Renal pelvis (tissue), 12 donors: ENCODE data around the gene POTEH. TPM values are rescaled to one million over a fixed set of nuclear protein-coding genes. Genes with fewer than 3 reads are reported as not detected.
"Not testable (repeated sequence)": the region's sequence is repeated elsewhere in the genome, so short reads cannot be mapped to it uniquely, and the experiment has no call there.

ENCODE experiments used
- DNase-seq: peaks from one replicate; pipeline ENCODE4 v3.0.0-alpha.2; 2013
- long read RNA-seq, 16 experiments: transcript quantifications; one replicate each; lab custom pipeline, GENCODE V29; 2026
- polyA plus RNA-seq, 3 donors: library from polyadenylated mRNA; unstranded; fragments of 120-200 nt; gene quantifications; one replicate each; pipeline ENCODE4 v1.2.1, GENCODE V29; 2013; ENCODE audit not compliant: insufficient read length in 3 of 3

POTEH gene
- polyA plus RNA-seq: not detected
- long read RNA-seq, donor 1: 0 reads
- long read RNA-seq, donor 2: 0 reads
- long read RNA-seq, donor 3: 0 reads
- long read RNA-seq, donor 4: 0 reads
- long read RNA-seq, donor 5: 0 reads
- long read RNA-seq, donor 6: 0 reads
- long read RNA-seq, donor 7: 0 reads
- long read RNA-seq, donor 8: 0 reads
- long read RNA-seq, donor 9: 0 reads
- long read RNA-seq, donor 10: 0 reads
- long read RNA-seq, donor 11: 0 reads
- long read RNA-seq, donor 12: 0 reads
- long read RNA-seq, donor 13: 0 reads
- long read RNA-seq, donor 14: 0 reads
- long read RNA-seq, donor 15: 0 reads
- long read RNA-seq, donor 16: 0 reads

DNA sequence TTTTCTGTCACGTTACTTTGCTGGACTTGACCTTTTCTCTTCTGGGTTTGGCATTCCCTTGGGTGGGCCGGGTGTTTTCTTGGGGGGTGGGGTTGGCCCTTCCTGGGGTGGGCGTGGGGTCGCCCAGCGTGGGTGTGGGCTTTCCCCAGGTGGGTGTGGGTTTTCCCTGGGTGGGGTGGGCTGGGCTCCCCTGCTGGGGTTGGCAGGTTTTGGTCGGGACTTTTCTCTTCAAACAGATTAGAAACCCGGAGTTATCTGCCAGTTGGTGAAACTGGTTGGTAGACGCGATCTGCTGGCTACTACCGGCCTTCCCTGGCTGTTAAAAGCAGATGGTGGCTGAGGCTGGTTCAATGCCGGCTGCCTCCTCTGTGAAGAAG lies at the start of gene POTEH:
TSS of gene POTEH (plus strand) at position 278 of the 377 bp plus-strand sequence. CDS start at position 330, 52 bp downstream.
- DNase-seq: not testable (repeated sequence)

DNA sequence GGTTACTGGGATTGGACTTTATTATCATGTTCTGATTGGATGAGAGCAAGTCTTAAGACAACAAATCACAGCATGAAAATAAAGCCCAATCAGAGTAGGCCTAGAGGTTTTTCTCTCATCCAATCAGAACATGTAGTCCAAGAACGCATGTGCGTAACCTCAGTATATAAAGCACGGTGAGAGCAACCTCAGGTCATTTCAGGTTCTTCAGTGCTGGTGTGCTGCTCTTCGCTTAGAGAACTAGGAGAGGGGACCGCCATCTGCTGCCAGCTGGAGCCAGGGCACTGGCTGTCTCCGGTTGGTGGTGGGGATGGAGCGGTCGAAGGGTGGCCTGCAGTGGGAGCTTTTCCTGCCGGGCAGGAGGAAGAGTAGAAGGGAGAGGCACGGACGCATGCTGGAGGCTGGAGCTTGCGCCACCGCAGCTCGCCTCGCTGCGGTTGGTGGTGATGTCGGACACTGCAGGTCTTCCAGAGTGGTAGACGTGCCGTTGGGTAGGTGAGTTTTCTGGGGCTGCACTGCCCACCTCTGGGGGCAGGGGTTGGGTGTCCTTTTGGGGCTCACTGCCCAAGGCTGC lies 47.5 kb upstream of the POTEH start:
- DNase-seq: not testable (repeated sequence)

DNA sequence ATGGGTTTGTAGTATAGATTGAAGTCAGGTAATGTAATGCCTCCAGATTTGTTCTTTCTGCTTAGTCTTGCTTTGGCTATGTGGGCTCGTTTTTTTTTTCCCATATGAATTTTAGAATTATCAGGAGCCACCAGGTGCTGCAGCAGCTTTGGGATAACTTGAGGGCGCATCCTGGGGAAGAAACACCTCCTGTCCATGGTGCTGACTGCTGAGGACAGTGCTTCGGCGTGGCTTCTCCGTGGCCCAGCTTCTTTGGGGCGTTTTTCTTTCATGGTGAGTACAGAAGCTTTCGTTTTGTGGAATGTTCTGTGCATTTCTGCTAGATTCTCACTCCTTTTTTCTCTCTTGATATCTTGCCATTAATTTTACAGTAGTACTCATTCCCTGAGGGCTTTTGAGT lies 37.9 kb upstream of the POTEH start:
- DNase-seq: not testable (repeated sequence)

DNA sequence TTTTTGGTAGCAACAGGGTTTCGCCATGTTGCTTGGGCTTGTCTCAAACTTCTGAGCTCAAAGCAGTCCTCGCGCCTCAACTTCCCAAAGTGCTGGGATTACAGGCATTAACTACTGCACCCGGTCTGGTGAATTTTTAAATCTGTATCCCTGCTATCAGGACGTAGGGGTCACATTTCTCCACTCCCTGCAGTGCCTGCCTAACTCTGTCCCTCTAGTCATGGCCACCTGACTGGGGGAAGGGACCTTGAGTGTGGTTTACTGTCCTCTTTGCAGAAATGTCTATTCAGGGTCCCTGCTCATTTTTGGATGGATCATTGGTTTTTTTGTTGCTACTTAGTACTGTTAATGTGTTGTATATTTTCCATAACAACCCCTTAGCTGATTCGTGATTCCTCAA lies 37.1 kb upstream of the POTEH start:
- DNase-seq: not testable (repeated sequence)

DNA sequence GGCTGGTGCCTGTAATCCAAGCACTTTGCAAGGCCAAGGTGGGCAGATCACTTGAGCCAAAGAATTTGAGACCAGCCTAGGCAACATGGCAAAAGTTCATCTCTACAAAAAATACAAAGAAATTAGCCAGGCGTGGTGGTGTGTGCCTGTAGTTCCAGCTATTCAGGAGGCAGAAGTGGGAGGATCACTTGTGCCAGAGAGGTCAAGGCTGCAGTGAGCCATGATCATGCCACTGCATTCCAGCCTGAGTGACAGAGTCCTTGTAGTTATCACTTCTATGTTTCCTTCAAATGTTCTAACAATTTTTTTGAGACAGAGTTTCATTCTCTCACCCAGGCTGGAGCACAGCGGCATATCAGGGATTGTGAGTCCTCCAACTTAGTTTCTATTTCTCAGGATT lies 36.6 kb upstream of the POTEH start:
- DNase-seq: not testable (repeated sequence)

DNA sequence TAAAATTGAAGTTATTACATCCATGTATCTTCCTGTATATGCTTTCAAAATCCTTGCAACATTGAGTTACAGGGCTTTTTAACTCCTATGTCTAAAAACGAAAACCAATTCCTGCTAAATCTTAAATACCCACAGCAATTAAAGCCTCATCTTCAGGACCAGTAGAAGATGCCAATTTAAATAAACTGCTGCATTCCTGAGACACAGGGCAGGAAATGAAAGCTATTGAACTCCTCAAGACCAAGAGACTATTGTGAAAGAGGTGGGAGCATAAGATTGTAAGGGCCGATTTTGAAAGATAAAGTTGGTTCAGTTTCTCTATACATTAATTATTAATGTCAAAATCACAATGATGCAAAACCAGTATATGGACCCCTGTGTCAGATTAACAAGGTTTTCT lies 28.7 kb upstream of the POTEH start:
- not testable (repeated sequence) for DNase-seq

DNA sequence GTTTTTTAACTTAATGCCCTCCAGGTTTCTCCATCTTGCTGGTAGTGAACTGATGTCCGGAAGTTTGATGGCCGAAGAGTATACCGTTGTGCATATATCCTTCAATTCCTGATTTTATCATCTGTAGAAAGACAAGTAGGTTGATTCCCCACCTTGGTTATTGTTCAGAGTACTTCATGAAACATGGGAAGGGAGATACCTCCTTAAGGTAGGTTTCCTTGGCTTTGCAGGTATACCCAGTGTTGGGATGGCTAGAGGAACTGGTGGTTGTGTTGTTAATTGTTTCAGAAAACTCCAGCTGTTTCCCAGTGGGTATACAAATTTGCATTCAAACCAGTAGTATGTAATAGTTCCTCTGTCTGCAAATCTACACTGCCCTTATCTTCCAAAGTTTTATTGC lies 25.1 kb upstream of the POTEH start:
- not testable (repeated sequence) for DNase-seq

DNA sequence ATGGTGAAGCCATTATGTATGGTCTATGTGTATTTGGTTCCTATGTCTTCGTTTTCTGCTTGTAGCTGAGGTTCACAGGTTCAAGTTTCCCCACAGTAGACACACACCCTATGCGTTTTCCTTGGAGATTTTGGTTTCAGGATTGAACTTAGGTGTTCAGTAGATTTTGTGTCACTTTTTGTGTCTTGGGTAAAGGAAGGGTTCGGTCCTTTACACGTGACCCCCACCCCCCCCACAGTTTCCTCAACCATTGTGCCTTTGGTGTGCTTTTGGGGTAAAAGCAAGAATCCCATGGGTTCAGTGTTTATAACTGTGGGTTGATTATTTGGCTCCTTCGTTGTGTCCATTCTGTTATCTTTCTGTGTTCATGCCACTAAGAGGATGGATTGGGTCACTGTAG lies 24.3 kb upstream of the POTEH start:
- DNase-seq: not testable (repeated sequence)

DNA sequence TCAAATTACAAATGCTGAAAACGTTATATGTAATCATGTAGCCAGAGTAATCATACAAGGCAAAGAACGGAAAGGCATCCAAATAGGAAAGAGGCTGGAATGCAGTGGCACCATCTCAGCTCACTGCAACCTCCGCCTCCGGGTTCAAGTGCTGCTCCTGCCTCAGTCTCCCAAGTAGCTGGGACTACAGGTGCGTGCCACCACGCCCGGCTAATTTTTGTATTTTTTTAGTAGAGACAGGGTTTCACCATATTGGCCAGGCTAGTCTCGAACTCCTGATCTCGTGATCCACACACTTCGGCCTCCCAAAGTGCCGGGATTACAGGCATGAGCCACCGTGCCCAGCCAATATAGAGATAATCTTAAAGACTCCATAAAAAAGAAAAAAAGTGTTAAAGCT lies 20.4 kb upstream of the POTEH start:
- DNase-seq: not testable (repeated sequence)

DNA sequence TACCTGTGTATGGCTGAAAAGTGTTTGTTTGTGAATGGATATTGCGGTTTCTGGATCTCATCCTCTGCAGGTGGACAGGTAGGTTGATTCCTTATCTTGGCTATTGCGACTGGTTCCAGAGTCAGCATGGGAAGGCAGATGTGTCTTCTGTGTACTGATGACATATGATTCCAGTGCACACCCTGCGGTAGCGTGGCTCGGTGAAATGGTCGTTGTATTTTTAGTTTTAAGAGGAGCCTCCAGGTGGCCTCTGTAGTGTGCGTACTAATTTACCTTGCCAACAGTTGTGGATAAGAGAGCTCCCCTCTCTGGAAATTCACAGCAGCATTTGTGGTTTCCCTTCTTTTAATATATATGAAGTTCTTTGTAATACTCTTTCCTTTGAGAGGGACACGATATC lies 10.1 kb upstream of the POTEH start:
- DNase-seq: not testable (repeated sequence)

DNA sequence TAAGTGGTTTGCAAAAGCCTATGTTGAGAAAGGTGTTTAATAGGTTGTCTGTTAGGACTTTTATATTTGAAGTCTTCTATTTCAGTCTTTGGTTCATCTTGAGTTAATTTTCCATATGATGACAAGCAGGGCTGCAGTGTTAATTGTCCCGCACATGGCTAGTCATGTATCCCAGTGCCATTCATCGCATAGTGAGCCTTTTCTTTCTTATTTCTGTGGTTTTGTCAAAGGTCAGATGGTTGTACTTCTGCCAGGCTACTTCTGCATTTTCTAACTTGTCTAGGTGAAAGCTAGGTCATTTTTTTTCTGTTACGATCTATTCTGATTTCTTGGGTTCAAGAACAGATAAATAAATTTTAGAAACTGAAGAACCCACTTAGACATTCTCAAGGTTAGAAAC lies 5.7 kb upstream of the POTEH start:
- DNase-seq: not testable (repeated sequence)

DNA sequence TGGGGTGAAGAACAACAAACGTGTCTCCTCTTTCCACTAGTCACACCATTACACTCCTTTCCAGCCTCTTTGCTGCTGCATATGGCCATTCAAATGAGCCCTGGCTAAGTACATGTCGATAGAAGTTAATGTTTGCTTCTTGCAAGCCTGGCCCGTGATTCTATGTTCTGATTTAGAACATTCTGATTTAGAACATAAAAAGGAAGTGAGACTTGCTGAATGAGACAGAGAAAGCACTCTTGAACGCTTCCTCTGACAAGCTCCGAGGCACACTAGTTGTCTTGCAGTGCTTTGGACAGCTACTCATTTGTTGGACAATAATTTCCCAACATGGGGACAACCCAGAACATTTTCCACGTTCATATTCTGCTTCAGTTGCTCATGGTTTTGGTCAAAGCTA lies 5.1 kb upstream of the POTEH start:
- DNase-seq: not testable (repeated sequence)

DNA sequence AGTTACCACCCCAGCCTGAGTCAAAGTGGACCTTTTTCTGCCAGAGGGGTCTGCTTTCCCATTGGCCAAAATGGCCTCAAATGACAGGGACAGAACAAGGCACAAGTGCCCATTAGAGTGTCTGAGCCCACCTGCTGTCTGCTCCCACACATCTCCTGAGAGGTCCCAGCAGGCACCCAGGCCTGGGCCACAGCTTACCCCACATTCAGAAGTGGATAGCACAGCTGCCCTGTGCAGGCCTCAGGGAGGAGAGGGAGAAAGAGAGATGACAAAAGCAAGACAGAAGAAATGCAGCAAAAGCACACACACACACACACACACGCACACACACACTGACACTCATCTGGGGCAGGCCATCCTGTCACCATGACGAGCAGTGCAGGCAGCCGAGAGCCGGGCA lies 4.2 kb upstream of the POTEH start:
- not testable (repeated sequence) for DNase-seq

DNA sequence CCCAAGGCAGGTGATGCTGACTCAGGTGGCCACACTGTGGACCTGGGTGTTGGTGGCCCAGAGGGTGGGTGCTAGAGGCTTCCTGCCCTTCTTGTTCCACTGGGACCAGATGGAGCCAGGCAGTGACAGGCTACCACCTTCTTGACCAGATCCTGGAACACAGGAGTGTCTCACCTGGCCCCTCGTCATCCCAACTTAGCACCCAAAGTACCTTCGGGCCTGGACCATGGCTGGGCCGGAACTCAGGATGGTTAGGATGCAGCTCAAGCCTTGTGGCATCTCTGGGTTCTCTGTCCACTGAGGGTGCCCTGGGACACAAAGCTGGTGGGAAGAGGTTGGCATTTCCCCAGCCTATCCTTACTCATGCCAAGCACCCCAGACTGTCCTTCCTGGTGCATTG lies 2.7 kb upstream of the POTEH start:
- not testable (repeated sequence) for DNase-seq

DNA sequence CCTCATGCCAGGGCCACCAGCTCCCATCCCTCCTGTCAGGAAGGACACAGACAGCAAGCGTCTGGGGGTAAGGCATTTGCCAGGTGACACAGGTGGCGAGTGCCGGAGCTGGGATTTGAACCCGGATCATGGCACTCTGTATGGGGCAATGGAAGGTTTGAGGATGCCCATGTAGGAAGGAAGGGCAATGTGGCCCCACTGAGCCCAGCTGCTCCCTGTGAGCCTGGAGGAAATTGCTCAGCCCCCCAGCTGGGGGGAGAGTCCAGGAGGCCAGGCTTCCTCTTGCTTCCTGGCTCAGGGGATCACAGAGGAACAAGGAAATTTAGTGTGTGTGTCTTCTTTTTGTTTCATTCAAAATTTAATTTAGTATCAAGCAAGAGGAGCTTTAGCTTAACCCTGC lies 2.1 kb upstream of the POTEH start:
- DNase-seq: not testable (repeated sequence)

DNA sequence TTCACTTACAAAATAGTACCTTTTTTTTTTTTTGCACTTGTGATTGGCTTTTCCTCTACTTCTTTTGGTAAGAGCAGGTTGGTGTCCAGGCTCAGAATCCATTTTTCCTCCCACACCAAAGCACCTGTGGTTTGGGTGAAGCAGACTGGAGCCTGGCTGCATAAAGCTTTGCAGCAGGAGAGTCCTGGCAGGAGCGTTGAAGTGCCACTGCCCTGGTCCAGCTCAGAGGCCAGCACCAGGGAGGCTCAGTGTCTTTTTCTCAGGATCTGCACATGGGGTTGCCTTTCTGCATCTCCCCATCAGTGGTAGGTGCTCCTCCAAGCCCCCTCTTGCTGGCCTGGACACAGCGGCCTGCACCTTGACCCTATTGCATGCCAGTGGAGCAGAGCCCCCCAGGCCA lies 1.7 kb upstream of the POTEH start:
- not testable (repeated sequence) for DNase-seq

DNA sequence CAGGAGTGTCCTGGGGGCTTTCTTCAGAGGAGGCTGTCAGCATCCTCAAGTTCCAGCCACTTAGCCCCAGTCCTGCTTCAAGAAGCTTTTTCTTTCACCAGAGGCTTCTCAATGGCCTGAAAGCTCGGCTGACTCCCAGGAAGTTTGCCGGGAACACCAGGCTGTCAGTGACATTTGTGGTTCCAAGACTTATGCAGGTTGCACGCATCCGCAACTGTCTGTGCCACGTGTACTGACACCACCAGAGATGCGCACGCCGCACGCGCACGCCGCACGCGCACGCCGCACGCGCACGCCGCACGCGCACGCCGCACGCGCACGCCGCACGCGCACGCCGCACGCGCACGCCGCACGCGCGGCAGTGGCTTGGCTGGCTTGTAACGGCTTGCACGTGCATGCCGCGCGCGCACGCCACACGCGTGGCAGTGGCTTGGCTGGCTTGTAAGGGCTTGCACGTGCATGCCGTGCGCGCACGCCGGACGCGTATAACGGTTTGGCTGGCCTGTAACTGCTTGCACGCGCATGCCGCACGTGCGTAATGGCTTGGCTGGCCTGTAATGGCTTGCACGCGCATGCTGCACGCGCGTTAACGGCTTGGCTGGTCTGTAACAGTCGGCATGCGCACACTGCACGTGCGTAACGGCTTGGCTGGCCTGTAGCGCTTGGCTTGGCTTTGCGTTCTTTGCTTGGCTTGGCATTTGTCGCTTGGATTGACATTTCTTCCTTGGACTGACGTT lies 646 bp upstream of the POTEH start:
- DNase-seq: not testable (repeated sequence)

DNA sequence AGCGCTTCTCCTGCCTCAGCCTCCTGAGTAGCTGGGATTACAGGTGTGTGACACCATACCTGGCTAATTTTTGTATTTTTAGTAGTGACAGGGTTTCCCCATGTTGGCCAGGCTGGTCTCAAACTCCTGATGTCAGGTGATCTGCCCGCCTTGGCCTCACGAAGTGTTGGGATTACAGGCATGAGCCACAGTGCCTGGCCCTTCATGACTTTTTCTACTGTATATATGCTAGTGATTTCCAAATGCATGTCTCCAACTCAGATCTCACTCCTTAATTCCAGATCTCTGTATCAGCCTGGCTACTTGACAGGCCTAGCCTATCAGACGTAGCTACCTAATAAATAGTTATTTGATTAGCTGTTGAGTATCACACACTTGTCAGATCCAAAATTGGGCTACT lies 23.8 kb downstream of the POTEH start:
- DNase-seq: not testable (repeated sequence)

DNA sequence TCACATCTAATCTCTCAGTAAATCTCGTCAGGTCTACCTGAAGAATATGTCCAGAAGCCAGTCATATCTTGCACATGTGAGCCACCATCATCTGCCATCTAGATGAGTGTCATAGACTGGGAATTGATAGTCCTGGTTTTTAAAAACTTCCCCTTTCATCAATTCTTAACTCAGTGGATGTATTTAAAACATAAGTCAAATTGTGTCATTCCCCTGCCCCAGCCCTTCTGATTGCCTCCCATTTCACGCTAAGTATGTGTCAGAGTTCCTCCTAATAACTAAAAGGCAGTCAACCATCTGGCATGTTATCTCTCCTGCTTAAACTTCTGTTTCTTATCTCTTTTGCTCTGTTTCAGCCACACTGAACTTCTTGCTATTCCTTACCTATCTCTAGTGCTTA lies 24.3 kb downstream of the POTEH start:
- not testable (repeated sequence) for DNase-seq

DNA sequence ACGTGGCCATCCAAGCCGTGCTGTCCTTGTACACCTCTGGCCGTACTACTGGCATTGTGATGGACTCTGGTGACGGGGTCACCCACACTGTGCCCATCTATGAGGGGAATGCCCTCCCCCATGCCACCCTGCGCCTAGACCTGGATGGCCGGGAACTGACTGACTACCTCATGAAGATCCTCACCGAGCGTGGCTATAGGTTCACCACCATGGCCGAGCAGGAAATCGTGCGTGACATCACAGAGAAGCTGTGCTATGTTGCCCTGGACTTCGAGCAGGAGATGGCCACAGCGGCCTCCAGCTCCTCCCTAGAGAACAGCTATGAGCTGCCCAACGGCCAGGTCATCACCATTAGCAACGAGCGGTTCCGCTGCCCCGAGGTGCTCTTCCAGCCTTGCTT lies 32.1 kb downstream of the POTEH start:
- not testable (repeated sequence) for DNase-seq

DNA sequence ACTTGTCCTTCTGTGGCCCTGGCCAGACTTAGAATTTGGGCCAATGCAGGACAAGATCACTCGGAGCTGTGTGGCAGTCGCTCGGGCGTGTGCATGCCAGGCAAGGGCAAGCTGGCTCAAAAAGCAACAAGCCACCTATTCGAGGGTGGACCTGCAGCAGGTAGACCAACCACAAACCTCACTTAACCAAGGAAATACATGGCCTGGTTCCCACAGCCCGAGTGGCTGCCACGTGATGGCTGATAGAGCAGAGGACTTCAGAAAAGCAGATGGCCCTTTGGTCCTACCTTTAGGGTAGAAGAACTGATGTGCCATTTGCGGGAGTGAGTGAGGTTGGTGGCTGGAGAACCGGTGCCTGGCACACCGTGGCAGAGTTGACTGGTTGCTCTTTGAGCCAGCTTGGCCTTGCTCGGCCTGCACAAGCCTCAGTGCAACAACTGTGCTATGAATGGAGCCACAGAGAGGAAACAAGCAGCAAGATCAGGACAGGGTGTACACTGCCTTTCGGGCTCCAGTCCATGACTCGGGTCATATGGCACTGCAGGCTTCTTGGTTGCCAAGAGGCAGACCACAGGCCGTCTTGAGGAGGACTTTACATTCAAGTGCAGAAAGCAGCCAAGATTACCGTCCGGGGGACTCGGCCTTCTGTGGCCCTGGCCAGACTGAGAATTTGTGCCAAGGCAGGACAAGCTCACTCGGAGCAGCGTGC lies 39.5 kb downstream of the POTEH start:
- DNase-seq: not testable (repeated sequence)

DNA sequence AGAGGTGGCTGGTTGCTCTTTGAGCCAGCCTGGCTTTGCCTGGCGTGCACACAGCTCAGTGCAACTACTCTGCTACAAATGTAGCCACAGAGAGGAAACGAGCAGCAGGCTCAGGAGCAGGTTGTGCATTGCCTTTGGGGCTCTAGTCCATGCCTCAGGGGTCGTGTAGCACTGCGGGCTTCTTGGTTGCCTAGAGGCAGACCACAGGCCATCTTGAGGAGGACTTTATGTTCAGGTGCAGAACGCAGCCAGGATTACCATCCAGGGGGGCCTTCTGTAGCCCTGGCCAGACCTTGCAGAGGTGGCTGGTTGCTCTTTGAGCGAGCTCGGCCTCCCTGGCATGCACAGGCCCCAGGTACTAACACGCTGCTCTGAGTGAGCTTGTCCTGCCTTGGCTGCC lies 41.2 kb downstream of the POTEH start:
- not testable (repeated sequence) for DNase-seq
